ENCODE data around the gene ARPC1B.
"Not testable (repeated sequence)": the region's sequence is repeated elsewhere in the genome, so short reads cannot be mapped to it uniquely, and the experiment has no call there.

ARPC1B gene

GRCh38 chr7:99373091-99374066 is 1.2 kb upstream of the ARPC1B start:
- Histone ChIP-seq H3K27ac (peak overlapping the region in 9 of 11 experiments; percentile 85 to 95 (median 90); a peak in 14 of 22 replicates), H3K27me3 (no peaks in the 10 kb centered on the region), H3K36me3 (peaks cover 19 to 40% (median 33%) of the 10 kb centered on the region in 11 experiments), H3K4me1 (peaks cover 18 to 62% (median 36%) of the 10 kb centered on the region in 10 experiments), H3K9ac (peak overlapping the region; percentile 86 to 91 (median 88); a peak in 21 of 22 replicates), H3K4me3 (peak overlapping the region; percentile 68 to 88 (median 82)), H3K4me2 (peak overlapping the region; percentile 80 to 99 (median 89)), H3K9me3 (replicated peaks in 1 of 11) (no peaks in the 10 kb centered on the region), H4K20me1 (peaks cover 17 to 53% (median 29%) of the 10 kb centered on the region in 11 experiments; a peak in 21 of 22 replicates)
- TF ChIP-seq Cebpa-rat (IDR thresholded peaks at IDR 0.05), result no peak

- Histone ChIP-seq H3K27me3 (no peaks in the 10 kb centered on the region), H3K9ac (peak overlapping the region; percentile 86 to 91 (median 88)), H3K27ac (peak overlapping the region; percentile 78 to 95 (median 90)), H3K4me2 (peak overlapping the region; percentile 71 to 100 (median 93)), H3K4me1 (peaks cover 37 to 63% (median 53%) of the 10 kb centered on the region in 10 experiments), H3K4me3 (peak overlapping the region; percentile 68 to 88 (median 82)), H4K20me1 (peaks cover 26 to 50% (median 29%) of the 10 kb centered on the region in 11 experiments; a peak in 21 of 22 replicates), H3K9me3 (replicated peaks in 1 of 11) (no peaks in the 10 kb centered on the region), H3K36me3 (peaks cover 21 to 27% (median 25%) of the 10 kb centered on the region in 11 experiments; a peak in 21 of 22 replicates)
- no peak for TF ChIP-seq Cebpa-rat (IDR thresholded peaks at IDR 0.05)
These were observed 709 bp downstream of the ARPC1B start for GRCh38 chr7:99375070-99375807.

GRCh38 chr7:99379043-99379577 is 4.6 kb downstream of the ARPC1B start:
- Histone ChIP-seq H3K4me3 (peak overlapping the region in 9 of 10 experiments; percentile 49 to 79 (median 60); a peak in 16 of 20 replicates), H3K9ac (peak overlapping the region; percentile 77 to 91 (median 85)), H3K4me1 (peaks cover 49 to 83% (median 77%) of the 10 kb centered on the region in 10 experiments), H3K9me3 (replicated peaks in 1 of 11) (no peaks in the 10 kb centered on the region), H3K27ac (peak overlapping the region; percentile 81 to 96 (median 94)), H4K20me1 (peaks cover 51 to 87% (median 67%) of the 10 kb centered on the region in 11 experiments), H3K36me3 (peaks cover 31 to 62% (median 55%) of the 10 kb centered on the region in 11 experiments; a peak in 21 of 22 replicates), H3K4me2 (peak overlapping the region; percentile 81 to 100 (median 97)), H3K27me3 (no peaks in the 10 kb centered on the region)
- TF ChIP-seq Cebpa-rat (IDR thresholded peaks at IDR 0.05), result peak in 5 of 11 experiments; percentile 26 to 59 (median 36); a peak in 3 of 22 replicates

- H3K9ac ChIP-seq, result peak overlapping the region; percentile 77 to 91 (median 85)
- not testable (repeated sequence) for H3K9me3 ChIP-seq (replicated peaks in 1 of 11); H3K27me3 ChIP-seq
- peaks cover 49 to 89% (median 83%) of the 10 kb centered on the region in 10 experiments for H3K4me1 ChIP-seq
- H4K20me1 ChIP-seq, result peaks cover 56 to 92% (median 72%) of the 10 kb centered on the region in 11 experiments
- H3K4me3 ChIP-seq, result peak overlapping the region; percentile 36 to 79 (median 60); a peak in 17 of 20 replicates
- H3K27ac ChIP-seq, result peak overlapping the region; percentile 81 to 96 (median 94)
- peak overlapping the region; percentile 81 to 100 (median 97) for H3K4me2 ChIP-seq
- peaks cover 31 to 68% (median 60%) of the 10 kb centered on the region in 11 experiments; a peak in 21 of 22 replicates for H3K36me3 ChIP-seq
These were observed 5.1 kb downstream of the ARPC1B start for GRCh38 chr7:99379693-99380031.

DNA sequence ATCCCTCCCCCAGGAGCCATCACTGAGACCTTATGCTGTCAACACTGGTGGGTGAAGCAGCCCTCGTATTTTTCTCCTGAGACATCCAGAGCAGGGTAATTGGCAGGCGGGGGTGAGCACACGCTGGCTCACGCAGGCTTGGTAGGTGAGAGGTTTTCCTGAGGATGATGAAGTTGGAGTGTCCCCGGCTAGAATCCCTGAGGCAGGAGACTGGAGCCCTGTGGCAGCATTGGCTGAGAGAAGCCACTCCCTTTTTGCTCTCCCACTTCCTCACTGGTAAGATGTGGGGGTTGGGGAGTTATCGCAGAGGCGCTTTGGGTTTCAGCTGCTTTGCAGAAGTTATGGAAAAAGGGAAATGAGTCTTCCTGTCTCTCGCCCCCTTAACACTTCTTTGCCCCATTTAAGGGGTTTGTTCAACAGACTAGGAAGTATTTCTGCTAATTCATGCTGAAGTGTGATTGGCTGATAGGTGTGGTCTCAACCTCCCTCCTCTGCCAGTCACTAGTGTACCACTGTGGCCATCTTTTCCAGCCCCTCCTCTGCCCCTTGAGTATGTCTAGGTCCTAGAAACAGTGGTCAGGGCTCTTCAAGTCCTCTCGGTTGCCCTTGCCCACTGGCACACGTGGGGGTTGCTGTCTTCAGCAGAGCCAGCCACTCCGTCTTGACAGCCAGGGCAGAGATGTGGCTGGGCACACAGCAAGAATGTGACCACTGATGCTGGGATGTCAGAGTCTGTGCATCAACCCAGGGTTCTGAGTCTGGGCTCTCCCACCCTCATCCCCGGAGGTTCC is 5.7 kb downstream of the ARPC1B start:
- peaks cover 32 to 72% (median 61%) of the 10 kb centered on the region in 11 experiments; a peak in 21 of 22 replicates for H3K36me3 ChIP-seq
- H3K4me2 ChIP-seq, result peak overlapping the region; percentile 81 to 100 (median 97)
- peaks cover 55 to 94% (median 78%) of the 10 kb centered on the region in 11 experiments for H4K20me1 ChIP-seq
- H3K4me1 ChIP-seq, result peaks cover 49 to 94% (median 88%) of the 10 kb centered on the region in 10 experiments
- H3K9me3 ChIP-seq (replicated peaks in 1 of 11), result no peaks in the 10 kb centered on the region
- no peak for TF ChIP-seq Cebpa-rat (IDR thresholded peaks at IDR 0.05)
- no peaks in the 10 kb centered on the region for H3K27me3 ChIP-seq
- peak overlapping the region; percentile 77 to 91 (median 85) for H3K9ac ChIP-seq
- H3K4me3 ChIP-seq, result peak overlapping the region; percentile 36 to 79 (median 60)
- H3K27ac ChIP-seq, result peak overlapping the region; percentile 81 to 96 (median 94)

DNA sequence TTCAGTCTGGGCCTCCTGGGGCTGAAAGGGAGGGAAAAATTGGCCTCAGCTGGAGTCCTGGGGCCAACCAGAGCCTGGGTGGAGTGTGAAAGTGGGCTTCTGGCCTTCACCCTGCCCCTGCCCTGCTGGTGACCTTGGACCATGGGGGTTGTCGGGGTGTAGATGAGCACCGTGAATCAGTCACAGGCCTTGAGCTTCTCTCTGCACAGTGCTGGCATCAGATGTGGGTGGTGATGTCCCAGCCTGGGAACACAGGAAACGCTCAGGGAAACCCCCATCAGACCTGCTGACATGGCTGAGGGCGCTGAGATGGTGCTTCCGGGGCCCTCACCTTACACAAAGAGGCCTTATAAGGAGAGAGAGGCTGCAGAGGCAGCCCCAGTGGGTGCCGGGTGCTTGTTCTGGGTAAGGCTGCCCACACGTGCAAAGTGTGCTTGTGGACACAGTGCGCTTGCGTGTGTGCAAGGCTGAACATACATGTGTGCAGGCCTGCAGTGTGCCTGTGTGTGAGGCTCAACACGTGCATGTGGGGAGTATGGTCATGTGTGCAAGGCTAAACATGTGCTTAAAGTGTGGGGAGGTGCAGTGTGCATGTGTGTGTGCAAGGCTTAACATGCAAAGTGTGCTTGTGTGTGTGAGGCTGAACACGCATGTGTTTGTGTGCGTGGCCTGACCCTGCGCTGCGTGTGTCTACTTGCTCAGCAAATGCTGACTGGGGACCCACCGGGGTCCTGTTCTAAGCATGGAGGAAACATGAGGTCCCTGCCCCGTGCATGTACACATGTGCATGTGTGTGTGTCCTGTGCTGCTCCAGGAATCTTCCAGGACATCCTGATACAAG is 6.5 kb downstream of the ARPC1B start:
- Histone ChIP-seq H3K4me1 (peaks cover 41 to 96% (median 89%) of the 10 kb centered on the region in 10 experiments), H3K27me3 (no peaks in the 10 kb centered on the region), H3K4me3 (peak overlapping the region; percentile 35 to 76 (median 58)), H4K20me1 (peaks cover 52 to 92% (median 79%) of the 10 kb centered on the region in 11 experiments), H3K36me3 (peaks cover 38 to 79% (median 68%) of the 10 kb centered on the region in 11 experiments), H3K27ac (peak overlapping the region; percentile 70 to 96 (median 94)), H3K9ac (peak overlapping the region; percentile 69 to 91 (median 85)), H3K9me3 (replicated peaks in 1 of 11) (no peaks in the 10 kb centered on the region), H3K4me2 (peak overlapping the region; percentile 81 to 100 (median 97))
- TF ChIP-seq Cebpa-rat (IDR thresholded peaks at IDR 0.05), result no peak

- Histone ChIP-seq H3K27me3 (no peaks in the 10 kb centered on the region), H3K9me3 (replicated peaks in 1 of 11) (no peaks in the 10 kb centered on the region), H4K20me1 (peaks cover 51 to 92% (median 79%) of the 10 kb centered on the region in 11 experiments), H3K4me3 (peak overlapping the region in 6 of 10 experiments; percentile 35 to 76 (median 58); a peak in 8 of 20 replicates), H3K9ac (peak overlapping the region; percentile 34 to 91 (median 85); a peak in 17 of 22 replicates), H3K4me2 (peak overlapping the region; percentile 81 to 100 (median 97)), H3K36me3 (peaks cover 37 to 79% (median 69%) of the 10 kb centered on the region in 11 experiments), H3K27ac (peak overlapping the region in 9 of 11 experiments; percentile 12 to 96 (median 94); a peak in 17 of 22 replicates), H3K4me1 (peaks cover 39 to 96% (median 83%) of the 10 kb centered on the region in 10 experiments)
- no peak for TF ChIP-seq Cebpa-rat (IDR thresholded peaks at IDR 0.05)
These were observed 7.1 kb downstream of the ARPC1B start for GRCh38 chr7:99381664-99382075.

All from BLaER1 treated with 17β-estradiol and CSF1 and Interleukin-3, amounts not matched to agents 10 nM and 100 nM (cell line).